HCEC 1CT (cell line): ENCODE results near the gene TRPM2.
"Not testable (repeated sequence)": the region's sequence is repeated elsewhere in the genome, so short reads cannot be mapped to it uniquely, and the experiment has no call there.

Experiments used
- DNase-seq: peaks from one replicate; pipeline ENCODE4 v3.0.0-alpha.2; 2017

TRPM2 gene

GRCh38 chr21:44377201-44377921 is 23.9 kb downstream of the TRPM2 start:
- no peak for DNase-seq

- DNase-seq: no peak
These were observed 24.7 kb downstream of the TRPM2 start for GRCh38 chr21:44377922-44378645.

GRCh38 chr21:44378646-44379514 is 25.5 kb downstream of the TRPM2 start:
- no peak for DNase-seq

- DNase-seq: no peak
These were observed 26.1 kb downstream of the TRPM2 start for GRCh38 chr21:44379515-44379848.

GRCh38 chr21:44379991-44380865 is 26.8 kb downstream of the TRPM2 start:
- DNase-seq: no peak

DNA sequence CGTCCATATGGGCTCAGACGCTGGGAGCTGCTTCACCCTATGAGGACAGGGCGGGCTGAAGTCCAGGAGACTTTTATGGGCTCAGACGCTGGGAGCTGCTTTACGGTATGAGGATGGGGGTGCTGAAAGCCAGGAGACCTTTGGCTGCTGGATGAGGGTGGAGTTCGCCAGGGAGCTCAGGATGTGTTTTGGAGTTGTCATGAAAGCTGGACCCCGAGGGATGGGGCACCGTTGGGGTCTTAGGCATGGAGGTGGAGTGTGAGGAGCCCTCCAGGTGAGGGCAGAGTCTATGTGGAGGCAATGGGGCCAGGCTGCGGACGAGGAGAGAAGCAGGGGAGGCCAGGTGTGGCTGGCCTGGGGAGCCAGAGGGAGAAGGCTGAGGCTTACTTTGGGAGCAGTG is 27.5 kb downstream of the TRPM2 start:
- no peak for DNase-seq

- DNase-seq: no peak
These were observed 28.5 kb downstream of the TRPM2 start for GRCh38 chr21:44381874-44382273.

GRCh38 chr21:44382536-44382935 is 29.1 kb downstream of the TRPM2 start:
- no peak for DNase-seq

GRCh38 chr21:44383216-44383615 is 29.8 kb downstream of the TRPM2 start:
- no peak for DNase-seq

- no peak for DNase-seq
These were observed 31.5 kb downstream of the TRPM2 start for GRCh38 chr21:44384968-44385367.

DNA sequence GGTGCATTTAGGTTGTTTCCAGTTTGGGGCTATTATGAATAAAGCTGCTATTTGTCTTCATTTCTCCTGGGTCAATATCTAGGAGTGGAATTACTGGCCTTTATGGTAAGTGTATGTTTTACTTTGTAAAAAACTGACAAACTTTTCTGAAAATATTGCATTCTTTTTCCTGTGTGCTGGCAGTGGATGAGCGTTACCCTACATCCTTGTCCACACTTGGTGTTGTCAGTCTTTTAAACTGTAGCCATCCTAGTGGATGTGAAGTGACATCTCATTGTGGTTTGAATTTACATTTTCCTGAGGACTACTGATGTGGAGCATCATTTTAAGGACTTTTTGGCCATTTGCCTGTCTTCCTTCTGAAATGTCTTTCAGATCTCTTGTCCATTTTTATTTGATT is 35.9 kb downstream of the TRPM2 start:
- no peak for DNase-seq

DNA sequence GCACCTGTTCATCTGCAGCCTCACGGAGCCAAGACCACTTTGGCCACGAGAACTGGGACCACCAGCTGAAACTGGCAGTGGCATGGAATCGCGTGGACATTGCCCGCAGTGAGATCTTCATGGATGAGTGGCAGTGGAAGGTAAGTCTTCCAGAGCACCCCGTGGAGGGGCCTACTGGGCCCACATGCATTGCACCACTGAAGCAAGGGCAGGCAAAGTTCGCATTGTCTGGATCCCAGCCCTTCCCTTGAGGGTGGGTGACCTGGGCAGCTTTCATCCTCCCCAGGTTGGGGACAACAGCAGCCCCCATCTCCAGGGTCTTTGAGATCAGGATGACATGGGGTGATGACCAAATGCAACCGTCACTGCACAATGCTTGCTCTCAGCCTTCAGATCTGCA is 37.5 kb downstream of the TRPM2 start:
- no peak for DNase-seq

DNA sequence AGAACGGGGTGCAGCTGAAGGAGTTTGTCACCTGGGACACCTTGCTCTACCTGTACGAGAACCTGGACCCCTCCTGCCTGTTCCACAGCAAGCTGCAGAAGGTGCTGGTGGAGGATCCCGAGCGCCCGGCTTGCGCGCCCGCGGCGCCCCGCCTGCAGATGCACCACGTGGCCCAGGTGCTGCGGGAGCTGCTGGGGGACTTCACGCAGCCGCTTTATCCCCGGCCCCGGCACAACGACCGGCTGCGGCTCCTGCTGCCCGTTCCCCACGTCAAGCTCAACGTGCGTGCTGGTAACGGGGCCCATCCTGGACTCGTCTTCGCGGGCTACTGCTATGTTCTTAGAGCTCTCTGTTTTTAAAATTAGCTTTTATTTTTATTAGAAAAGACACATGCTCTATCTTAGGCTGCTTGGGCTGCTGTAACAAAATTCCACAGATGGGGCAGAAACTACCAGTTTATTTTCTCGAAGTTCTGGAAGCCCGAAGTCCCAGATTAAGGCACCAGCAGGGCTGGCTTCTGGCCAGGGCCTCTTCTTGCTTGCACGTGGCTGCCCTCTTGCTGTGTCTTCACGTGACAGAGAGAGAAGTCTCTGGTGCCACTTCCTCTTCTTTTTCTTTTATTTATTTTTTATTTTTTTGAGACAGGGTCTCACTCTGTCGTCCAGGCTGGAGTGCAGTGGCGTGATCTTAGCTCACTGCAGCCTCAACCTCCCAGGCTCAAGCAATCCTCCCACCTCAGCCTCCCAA is 38.1 kb downstream of the TRPM2 start:
- DNase-seq: no peak

DNA sequence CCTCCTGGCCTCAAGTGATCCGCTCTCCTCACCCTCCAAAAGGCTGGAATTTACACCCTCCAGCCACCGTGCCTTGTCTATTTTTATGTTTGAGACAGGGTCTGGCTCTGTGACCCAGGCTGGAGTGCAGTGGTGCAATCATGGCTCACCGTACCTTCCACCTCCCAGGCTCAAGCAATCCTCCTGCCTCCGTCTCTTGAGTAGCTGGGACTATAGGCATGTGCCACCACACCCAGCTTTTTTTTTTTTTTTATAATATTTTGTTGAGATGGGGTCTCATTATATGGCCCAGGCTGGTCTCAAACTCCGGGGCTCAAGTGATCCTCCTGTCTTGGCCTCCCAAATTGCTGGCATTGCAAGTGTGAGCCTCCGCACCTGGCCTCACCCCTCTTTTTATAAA is 38.8 kb downstream of the TRPM2 start:
- no peak for DNase-seq

- DNase-seq: no peak
These were observed 39.5 kb downstream of the TRPM2 start for GRCh38 chr21:44392916-44393315.

DNA sequence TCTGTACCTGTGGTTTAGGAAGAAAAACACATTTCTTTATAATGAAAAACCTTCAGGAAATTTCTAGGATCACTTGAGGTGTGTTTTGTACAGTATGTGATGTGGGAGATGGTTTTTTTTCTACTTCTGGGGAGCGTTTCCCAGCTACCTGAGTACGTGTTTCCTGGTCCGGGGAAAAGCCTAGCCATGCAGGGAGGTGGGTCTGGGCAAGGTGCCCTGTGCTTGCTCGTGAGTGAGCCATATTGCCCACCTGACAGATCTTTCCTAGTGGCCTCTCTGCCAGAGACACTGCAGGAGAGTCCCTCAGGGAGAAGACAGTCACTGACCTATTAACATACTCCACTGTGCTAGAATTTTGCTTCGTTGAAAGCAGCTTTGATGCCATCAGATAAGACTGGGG is 41.3 kb downstream of the TRPM2 start:
- DNase-seq: no peak

DNA sequence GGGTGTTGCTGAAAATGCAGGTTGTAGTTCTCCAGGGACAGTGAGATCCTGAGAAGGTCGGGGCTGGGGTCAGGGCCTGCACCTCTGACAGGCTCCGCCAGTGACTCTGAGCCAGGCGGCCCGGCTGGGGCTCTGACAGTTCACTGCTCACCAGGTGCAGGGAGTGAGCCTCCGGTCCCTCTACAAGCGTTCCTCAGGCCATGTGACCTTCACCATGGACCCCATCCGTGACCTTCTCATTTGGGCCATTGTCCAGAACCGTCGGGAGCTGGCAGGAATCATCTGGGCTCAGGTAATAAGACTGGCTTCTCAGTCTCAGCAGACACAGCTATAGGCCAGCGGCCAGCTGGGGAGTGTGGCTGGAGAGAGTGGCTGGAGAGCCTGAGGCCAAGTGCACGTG is 41.8 kb downstream of the TRPM2 start:
- no peak for DNase-seq

DNA sequence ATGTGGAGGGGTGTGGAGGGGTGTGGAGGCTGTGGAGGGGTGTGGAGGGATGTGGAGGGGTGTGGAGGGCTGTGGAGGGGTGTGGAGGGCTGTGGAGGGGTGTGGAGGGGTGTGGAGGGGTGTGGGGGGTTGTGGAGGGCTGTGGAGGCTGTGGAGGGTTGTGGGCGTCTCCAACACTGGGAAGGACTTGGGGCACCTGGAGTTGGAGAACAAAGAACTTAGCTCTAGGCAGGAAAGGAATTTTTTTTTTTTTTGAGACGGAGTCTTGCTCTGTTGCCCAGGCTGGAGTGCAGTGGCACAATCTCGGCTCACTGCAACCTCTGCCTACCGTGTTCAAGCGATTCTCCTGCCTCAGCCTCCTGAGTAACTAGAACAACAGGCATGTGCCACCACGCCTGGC is 43.4 kb downstream of the TRPM2 start:
- not testable (repeated sequence) for DNase-seq

GRCh38 chr21:44397431-44398031 is 44.1 kb downstream of the TRPM2 start:
- no peak for DNase-seq

GRCh38 chr21:44398499-44398898 is 45.1 kb downstream of the TRPM2 start:
- no peak for DNase-seq

GRCh38 chr21:44399151-44399954 is 45.9 kb downstream of the TRPM2 start:
- DNase-seq: no peak
